Fibroblast of the aortic adventitia (primary cell): ENCODE data around the gene SBF2. TPM values are rescaled to one million over a fixed set of nuclear protein-coding genes. Genes with fewer than 3 reads are reported as not detected.
A peak's percentile ranks its signal among the peaks of the same experiment; 100 is the strongest.

Source experiments
- DNase-seq: peaks from one replicate; pipeline ENCODE4 v3.0.0-alpha.2; 2010; ENCODE audit warnings: low read depth
- H3K4me3 ChIP-seq: 2 replicates; pipeline ENCODE4 v1.5.1; 2011; ENCODE audit warnings: low read depth, mild to moderate bottlenecking, control low read depth, low read length, moderate library complexity
- CTCF ChIP-seq: IDR thresholded peaks from 2 replicates; pipeline ENCODE4 v1.5.1; 2011; ENCODE audit warnings: mild to moderate bottlenecking, low read length, control low read depth, inconsistent platforms; ENCODE audit not compliant: insufficient read depth
- total RNA-seq: library from RNA; depleted of rRNA; stranded (reverse); fragments of >200 nt; gene quantifications from 2 replicates; pipeline ENCODE4 v1.2.3, GENCODE V29; 2012; ENCODE audit warnings: low replicate concordance

Gene SBF2
- total RNA-seq, 1 donor: 65.3 TPM

- DNase-seq: no peak
- no peak overlapping the region for H3K4me3 ChIP-seq
- TF ChIP-seq CTCF: no peak
Observed at GRCh38 chr11:10209326-10209725, 84.7 kb downstream of the SBF2 start.

GRCh38 chr11:10208131-10208575 lies 85.9 kb downstream of the SBF2 start:
- TF ChIP-seq CTCF: peak; percentile 65
- H3K4me3 ChIP-seq: no peak overlapping the region
- peak; percentile 73 for DNase-seq

- no peak for TF ChIP-seq CTCF
- no peak overlapping the region for H3K4me3 ChIP-seq
- no peak for DNase-seq
Observed at GRCh38 chr11:10205928-10206327, 88.1 kb downstream of the SBF2 start.

GRCh38 chr11:10204021-10204420 lies 90.0 kb downstream of the SBF2 start:
- no peak overlapping the region for H3K4me3 ChIP-seq
- no peak for DNase-seq
- TF ChIP-seq CTCF: no peak

- no peak for DNase-seq
- no peak overlapping the region for H3K4me3 ChIP-seq
- TF ChIP-seq CTCF: no peak
Observed at GRCh38 chr11:10201343-10201742, 92.7 kb downstream of the SBF2 start.

- peak; percentile 33 for DNase-seq
Observed at GRCh38 chr11:10197091-10197490, 96.9 kb downstream of the SBF2 start.

More at GRCh38 chr11:10197091-10197490, 96.9 kb downstream of the SBF2 start:
- TF ChIP-seq CTCF: no peak
- H3K4me3 ChIP-seq: no peak overlapping the region
